GM12878 (cell line): ENCODE results near the gene ASCC2.

Experiments used
- ATF3 ChIP-seq: IDR thresholded peaks from 2 replicates; pipeline ENCODE4 v1.6.1; 2011; ENCODE audit warnings: low read depth, mild to moderate bottlenecking, low read length, moderate library complexity, borderline replicate concordance; ENCODE audit errors: extremely low read depth
- BRCA1 ChIP-seq: IDR thresholded peaks from 2 replicates; pipeline ENCODE4 v1.6.1; 2011; ENCODE audit warnings: low read depth, low read length, improper control_type of control experiment
- CEBPB ChIP-seq, 2 experiments: fragments of 150-350 bp in 1 of 2; IDR thresholded peaks; 2 replicates each; pipeline ENCODE4 v1.6.1; 2012 to 2014; ENCODE audit warnings: low read depth in 2 of 2, low read length in 2 of 2, borderline replicate concordance in 1 of 2, inconsistent platforms in 1 of 2
- CTCF ChIP-seq, 3 experiments: IDR thresholded peaks in 2 of 3; conservative IDR thresholded peaks in 1 of 3; 2 replicates each; pipeline ENCODE4 v1.5.1; 2011; ENCODE audit warnings: low read depth in 3 of 3, low read length in 3 of 3, mild to moderate bottlenecking in 3 of 3, control low read depth in 2 of 3, moderate library complexity in 2 of 3, inconsistent platforms in 1 of 3, mixed read lengths in 1 of 3; ENCODE audit not compliant: control insufficient read depth in 2 of 3, insufficient read depth in 1 of 3; ENCODE audit errors: extremely low read depth in 1 of 3
- DPF2 ChIP-seq: fragments of 450-650 bp; IDR thresholded peaks from 2 replicates; pipeline ENCODE4 v1.6.1; 2017; ENCODE audit warnings: mild to moderate bottlenecking
- E2F8 ChIP-seq: fragments of 450-650 bp; IDR thresholded peaks from 2 replicates; pipeline ENCODE4 v1.6.1; 2018; ENCODE audit warnings: mild to moderate bottlenecking, low read depth, moderate library complexity; ENCODE audit not compliant: partially characterized antibody
- ELK1 ChIP-seq: IDR thresholded peaks from 2 replicates; pipeline ENCODE4 v1.6.1; 2012; ENCODE audit warnings: low read depth, low read length, improper control_type of control experiment
- EP300 ChIP-seq, 2 experiments: fragments of 150-350 bp in 1 of 2; IDR thresholded peaks; 2 replicates each; pipeline ENCODE4 v1.6.1; 2011 to 2012; ENCODE audit warnings: low read depth in 2 of 2, low read length in 2 of 2, borderline replicate concordance in 1 of 2, improper control_type of control experiment in 1 of 2, inconsistent platforms in 1 of 2; ENCODE audit not compliant: control insufficient read depth in 1 of 2
- ESRRA ChIP-seq: IDR thresholded peaks from 2 replicates; pipeline ENCODE4 v1.6.1; 2012; ENCODE audit warnings: mild to moderate bottlenecking, low read length, improper control_type of control experiment
- POLR2A ChIP-seq: IDR thresholded peaks from 2 replicates; pipeline ENCODE4 v1.6.1; 2011; ENCODE audit warnings: low read depth, mild to moderate bottlenecking, low read length
- RELA ChIP-seq: fragments of 450-650 bp; IDR thresholded peaks from 2 replicates; pipeline ENCODE4 v1.8.0; 2014; ENCODE audit warnings: borderline replicate concordance; ENCODE audit not compliant: partially characterized antibody

GRCh38 chr22:29747832-29748231, 90.2 kb downstream of the ASCC2 start:
- TF ChIP-seq ATF3 (no peak), CTCF (IDR thresholded peaks at IDR 0.05 in 2 of 3, conservative IDR thresholded peaks at IDR 0.05 in 1 of 3; ENCODE audit: control insufficient read depth in 2 of 3, extremely low read depth in 1 of 3, insufficient read depth in 1 of 3, low read depth in 3 of 3, low read length in 3 of 3) (no peak), RELA (no peak), ESRRA (no peak), BRCA1 (no peak), DPF2 (no peak), EP300 (IDR thresholded peaks at IDR 0.05; ENCODE audit: borderline replicate concordance in 1 of 2, control insufficient read depth in 1 of 2, low read depth in 2 of 2, low read length in 2 of 2) (no peak), E2F8 (no peak), ELK1 (no peak), CEBPB (IDR thresholded peaks at IDR 0.05; ENCODE audit: borderline replicate concordance in 1 of 2, low read depth in 2 of 2, low read length in 2 of 2) (no peak), POLR2A (no peak)
